ENCODE data around the gene C20orf144.

DNA sequence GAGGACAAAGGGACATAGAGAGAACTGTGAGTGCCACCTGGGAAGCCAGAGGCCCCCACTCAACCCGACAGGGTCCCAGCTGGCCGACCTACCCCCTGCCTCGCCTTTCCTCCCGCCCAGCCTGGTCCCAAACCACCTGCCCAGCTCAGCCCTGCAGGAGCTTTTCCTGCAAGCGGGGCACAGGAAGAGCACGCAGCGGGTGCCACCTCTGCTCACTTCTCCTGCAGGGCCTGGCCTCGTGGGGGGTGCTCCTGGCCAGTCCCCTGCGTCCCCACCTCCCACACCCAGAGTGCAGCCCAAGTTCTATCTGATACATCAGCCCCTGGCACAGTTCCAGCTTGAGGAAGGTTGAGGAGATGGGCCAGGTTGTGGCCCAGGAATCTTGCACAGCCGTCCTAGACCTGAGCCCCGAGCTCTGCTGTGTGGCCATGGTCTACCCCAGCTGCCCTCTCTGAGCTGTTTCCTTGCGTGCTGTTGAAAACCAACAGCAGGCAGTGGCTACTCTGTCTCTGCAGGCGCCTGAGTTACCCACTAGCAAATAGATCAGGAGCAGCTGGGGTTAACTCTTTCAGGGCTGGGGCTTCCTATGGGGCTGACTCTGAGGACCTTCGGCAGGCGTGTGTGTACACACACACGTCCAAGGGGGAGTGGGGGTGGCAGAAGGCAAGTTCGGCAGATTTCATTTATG is 10.4 kb downstream of the C20orf144 start:
- TF ChIP-seq, protein P1, sequence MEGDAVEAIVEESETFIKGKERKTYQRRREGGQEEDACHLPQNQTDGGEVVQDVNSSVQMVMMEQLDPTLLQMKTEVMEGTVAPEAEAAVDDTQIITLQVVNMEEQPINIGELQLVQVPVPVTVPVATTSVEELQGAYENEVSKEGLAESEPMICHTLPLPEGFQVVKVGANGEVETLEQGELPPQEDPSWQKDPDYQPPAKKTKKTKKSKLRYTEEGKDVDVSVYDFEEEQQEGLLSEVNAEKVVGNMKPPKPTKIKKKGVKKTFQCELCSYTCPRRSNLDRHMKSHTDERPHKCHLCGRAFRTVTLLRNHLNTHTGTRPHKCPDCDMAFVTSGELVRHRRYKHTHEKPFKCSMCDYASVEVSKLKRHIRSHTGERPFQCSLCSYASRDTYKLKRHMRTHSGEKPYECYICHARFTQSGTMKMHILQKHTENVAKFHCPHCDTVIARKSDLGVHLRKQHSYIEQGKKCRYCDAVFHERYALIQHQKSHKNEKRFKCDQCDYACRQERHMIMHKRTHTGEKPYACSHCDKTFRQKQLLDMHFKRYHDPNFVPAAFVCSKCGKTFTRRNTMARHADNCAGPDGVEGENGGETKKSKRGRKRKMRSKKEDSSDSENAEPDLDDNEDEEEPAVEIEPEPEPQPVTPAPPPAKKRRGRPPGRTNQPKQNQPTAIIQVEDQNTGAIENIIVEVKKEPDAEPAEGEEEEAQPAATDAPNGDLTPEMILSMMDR (IDR thresholded peaks at IDR 0.05) = no peak
- TF ChIP-seq POLR2A (IDR thresholded peaks at IDR 0.05) = no peak

Measured in esophagus squamous epithelium (tissue), 4 donors.